Erythroblast (primary cell): ENCODE data around the gene MICAL3.
"Not testable (repeated sequence)": the region's sequence is repeated elsewhere in the genome, so short reads cannot be mapped to it uniquely, and the experiment has no call there.

Experiments used
- DNase-seq, 2 experiments: peaks; one replicate each; lab custom pipeline; 2025; lab: John Stamatoyannopoulos, UW
- GATA1 ChIP-seq: IDR thresholded peaks from 2 replicates; pipeline ENCODE4 v1.6.1; 2011; ENCODE audit warnings: low read depth, mild to moderate bottlenecking, control low read depth, low read length, moderate library complexity
- POLR2A ChIP-seq: IDR thresholded peaks from 2 replicates; pipeline ENCODE4 v1.6.1; 2011; ENCODE audit warnings: mild to moderate bottlenecking, low read length

MICAL3 gene

DNA sequence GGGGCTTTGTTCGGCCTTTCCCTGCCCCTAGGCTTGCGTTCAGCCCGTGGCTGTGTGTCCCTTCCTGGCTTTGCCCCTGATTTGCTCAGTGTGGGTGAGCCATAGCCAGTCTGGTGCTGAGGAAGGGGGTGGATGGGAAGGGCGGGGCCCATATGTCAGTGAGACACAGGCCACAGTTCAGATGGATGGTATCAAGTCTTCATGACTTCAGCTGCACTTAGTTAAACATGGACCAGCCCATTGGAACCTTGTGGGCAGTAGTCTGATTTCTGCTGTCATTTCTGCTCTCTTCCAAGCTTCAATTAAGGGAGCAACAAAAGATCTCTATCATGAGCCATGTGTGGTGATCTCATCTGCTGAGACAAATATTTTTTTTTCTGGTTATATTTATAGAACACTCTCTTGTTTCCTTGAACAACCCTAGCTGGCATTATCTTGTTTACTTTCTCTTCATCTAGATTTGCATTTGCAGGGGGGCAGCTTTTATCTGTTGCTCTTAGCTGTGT is 31.9 kb upstream of the MICAL3 start:
- TF ChIP-seq GATA1 = no peak
- no peak for TF ChIP-seq POLR2A
- DNase-seq = peak; percentile 44 to 57

DNA sequence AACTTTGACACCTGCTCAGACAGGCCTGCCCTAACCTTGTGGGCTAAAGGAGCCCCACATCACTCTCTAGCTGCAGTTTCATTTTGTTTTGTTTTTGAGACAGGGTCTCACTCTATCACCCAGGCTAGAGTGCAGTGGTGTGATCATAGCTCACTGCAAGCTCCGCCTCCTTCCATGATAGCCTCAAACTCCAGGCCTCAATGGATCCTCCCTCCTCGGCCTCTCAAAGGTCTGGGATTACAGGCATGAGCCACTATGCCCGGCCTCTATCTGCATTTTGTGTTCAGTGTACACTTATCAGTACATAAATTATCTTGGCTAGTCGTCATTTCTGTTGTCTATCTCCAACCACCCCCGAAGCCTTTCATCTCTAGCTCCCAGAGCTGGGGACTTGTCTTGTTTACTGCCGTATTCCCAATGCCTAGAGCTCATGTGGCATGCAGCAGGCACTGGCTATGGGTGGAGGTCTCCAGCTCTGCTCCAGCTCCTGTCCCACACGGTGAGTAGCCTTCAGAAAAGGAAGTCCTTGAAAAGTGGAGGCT is 31.3 kb upstream of the MICAL3 start:
- DNase-seq = no peak
- TF ChIP-seq GATA1 = no peak
- no peak for TF ChIP-seq POLR2A

DNA sequence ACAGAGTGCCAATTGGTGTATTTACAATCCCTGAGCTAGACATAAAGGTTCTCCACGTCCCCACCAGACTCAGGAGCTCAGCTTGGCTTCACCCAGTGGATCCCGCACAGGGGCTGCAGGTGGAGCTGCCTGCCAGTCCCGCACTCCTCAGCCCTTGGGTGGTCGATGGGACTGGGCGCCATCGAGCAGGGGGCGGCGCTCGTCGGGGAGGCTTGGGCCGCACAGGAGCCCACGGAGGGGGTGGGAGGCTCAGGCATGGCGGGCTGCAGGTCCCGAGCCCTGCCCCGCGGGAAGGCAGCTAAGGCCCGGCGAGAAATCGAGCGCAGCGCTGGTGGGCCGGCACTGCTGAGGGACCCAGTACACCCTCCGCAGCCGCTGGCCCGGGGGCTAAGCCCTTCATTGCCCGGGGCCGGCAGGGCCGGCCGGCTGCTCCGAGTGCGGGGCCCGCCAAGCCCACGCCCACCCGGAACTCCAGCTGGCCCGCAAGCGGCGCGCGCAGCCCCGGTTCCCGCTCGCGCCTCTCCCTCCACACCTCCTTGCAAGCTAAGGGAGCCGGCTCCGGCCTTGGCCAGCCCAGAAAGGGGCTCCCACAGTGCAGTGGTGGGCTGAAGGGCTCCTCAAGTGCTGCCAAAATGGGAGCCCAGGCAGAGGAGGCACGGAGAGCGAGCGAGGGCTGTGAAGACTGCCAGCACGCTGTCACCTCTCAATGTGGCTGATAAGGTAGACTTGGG is 29.0 kb upstream of the MICAL3 start:
- DNase-seq = not testable (repeated sequence)

GRCh38 chr22:18051113-18051512 is 26.8 kb upstream of the MICAL3 start:
- DNase-seq = not testable (repeated sequence)

DNA sequence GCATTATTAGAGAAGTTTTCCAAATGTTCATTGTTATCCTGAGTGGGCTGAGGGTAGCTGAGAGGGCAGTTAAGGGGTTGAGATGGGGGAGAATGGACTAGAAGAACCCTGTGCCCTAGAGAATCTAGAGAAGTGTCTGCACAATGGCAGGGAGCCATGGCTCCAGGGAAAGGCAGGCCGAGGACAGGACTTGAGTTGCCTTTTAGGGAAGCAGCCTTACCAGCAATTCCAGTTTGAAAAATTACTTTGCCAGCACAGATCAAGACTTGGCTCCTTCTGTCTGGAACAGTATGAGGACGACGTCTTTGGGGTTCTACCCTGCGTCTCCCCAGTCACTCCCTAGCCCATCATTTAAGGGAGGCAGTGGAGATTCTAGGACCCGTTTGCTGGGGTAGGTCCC is 25.7 kb upstream of the MICAL3 start:
- DNase-seq = no peak
- TF ChIP-seq POLR2A (no peak), GATA1 (no peak)

- TF ChIP-seq GATA1 (no peak), POLR2A (no peak)
- DNase-seq = no peak
Measured at GRCh38 chr22:18048441-18048898, 24.1 kb upstream of the MICAL3 start.

DNA sequence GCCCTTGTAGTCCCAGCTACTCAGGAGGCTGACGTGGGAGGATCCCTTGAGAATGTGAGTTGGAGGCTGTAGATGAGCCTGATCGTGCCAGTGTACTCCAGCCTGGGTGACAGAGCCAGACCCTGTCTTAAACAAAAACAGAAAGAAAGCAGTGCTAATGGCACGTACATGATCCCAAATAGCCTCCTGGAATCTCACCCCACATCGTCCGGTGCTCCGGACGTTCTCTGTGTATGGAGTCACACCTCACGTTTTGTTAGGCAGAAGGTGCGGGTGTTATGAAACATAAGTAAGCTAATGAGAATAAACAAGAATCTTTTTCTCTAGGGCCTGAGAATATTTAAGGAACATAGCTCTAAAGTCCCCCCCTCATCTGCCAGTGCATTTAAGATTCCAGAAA is 23.7 kb upstream of the MICAL3 start:
- no peak for TF ChIP-seq POLR2A
- no peak for TF ChIP-seq GATA1
- no peak for DNase-seq

DNA sequence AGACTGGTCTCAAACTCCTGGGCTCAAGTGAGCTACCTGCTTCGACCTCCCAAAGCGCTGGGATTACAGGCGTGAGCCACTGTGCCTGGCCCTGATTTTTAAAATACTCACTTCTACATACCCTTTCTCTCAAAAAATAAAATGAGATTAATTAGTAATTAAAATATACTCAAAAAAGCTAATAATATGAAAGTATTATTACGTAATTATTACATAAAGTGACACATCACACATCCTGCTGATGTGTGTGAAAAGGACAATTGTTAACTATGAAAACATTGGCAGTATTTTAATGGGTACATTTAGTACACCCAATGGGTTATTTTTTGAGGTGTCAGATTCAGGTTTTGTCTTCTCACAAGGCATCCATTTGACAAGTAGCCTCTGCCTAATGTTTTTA is 21.4 kb upstream of the MICAL3 start:
- no peak for DNase-seq
- no peak for TF ChIP-seq POLR2A
- no peak for TF ChIP-seq GATA1

GRCh38 chr22:18044548-18045271 is 20.3 kb upstream of the MICAL3 start:
- TF ChIP-seq POLR2A (no peak), GATA1 (no peak)
- DNase-seq = no peak

- no peak for TF ChIP-seq POLR2A
- no peak for TF ChIP-seq GATA1
- DNase-seq = no peak
Measured at GRCh38 chr22:18042685-18043084, 18.3 kb upstream of the MICAL3 start.

- not testable (repeated sequence) for DNase-seq
Measured at GRCh38 chr22:18040898-18041297, 16.5 kb upstream of the MICAL3 start.

DNA sequence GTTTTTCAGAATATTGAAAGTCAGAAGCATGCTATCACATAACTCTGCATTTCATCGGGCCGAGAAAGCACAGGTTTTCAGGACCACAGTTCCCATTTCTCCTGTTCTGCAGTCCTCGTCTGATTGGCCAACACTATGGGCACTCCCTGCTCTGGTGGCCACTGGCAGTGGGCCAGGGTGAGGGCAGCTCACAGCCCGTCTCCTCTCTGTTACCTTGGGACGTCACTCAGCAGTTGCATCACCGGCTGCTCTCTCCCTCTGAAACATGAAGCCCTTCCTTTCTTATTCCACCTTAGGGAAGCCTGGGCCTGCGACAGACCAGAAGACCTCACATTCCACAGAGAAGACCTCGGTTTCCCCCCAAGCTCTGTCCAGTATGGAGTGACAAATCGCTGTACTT is 11.4 kb upstream of the MICAL3 start:
- no peak for TF ChIP-seq POLR2A
- TF ChIP-seq GATA1 = no peak
- no peak for DNase-seq

DNA sequence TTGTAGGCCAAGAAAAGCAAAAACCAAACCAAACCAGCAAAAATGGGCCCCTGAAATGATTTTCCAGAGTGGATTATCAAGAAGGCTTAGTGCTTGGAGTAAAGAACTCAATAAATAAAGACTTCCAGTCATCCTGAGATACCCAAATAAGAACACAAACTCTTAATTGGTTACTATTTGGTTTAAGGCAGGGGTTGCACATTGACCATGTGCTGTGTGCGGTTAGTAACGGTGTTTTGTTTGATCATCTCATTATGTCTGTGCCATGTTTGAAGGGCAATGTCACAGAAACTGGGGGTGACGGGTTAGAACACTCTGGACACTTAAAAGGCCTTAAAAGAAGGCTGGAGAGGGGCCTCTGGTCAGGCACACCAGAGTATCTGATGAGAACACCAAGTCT is 9.7 kb upstream of the MICAL3 start:
- TF ChIP-seq POLR2A (no peak), GATA1 (no peak)
- no peak for DNase-seq

DNA sequence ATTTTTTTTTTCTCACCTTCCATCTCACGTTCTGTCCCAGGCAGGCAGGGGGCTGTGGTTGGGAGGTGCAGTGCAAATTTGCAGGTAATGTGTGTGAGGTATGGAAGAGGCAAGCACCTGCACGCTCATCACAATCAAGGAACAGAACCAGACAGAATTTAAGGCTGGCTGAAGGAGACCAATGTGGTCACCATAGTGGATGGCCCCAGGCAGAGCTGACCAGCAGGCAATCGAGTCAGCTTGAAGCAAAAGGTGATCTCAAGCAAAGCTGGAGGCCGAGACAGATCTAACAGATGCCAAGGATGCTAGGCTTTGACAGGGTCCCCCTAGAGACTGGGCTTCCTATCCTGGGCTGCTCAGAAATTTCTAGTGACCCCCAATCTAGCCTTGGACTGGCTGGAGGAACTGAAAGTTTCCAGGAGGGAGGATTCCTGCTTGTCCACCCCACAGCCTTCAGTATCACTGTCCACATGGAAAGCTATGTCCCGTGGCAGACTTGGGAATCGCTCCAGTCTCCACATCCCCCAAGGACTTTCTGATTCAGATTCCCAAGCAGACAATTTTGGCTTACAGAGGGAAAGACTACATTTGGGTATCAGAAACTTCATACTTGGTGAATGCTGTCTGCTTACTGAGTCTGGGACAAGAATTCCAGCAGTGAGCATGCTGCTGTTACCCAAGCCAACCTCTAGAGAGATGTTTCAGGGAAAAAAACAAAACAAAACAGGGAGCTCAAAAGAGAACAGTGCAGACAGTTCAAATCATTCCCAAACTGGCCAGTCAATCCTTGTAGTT is 9.0 kb upstream of the MICAL3 start:
- TF ChIP-seq POLR2A = no peak
- TF ChIP-seq GATA1 = no peak
- DNase-seq = no peak
